Middle frontal gyrus (tissue), 1 donor: ENCODE measurements around the gene VAPB.

ENCODE experiments used
- DNase-seq: peaks from one replicate; pipeline ENCODE4 v3.0.0-alpha.2; 2015; ENCODE audit warnings: low spot score; ENCODE audit errors: extremely low spot score

The VAPB gene

DNA sequence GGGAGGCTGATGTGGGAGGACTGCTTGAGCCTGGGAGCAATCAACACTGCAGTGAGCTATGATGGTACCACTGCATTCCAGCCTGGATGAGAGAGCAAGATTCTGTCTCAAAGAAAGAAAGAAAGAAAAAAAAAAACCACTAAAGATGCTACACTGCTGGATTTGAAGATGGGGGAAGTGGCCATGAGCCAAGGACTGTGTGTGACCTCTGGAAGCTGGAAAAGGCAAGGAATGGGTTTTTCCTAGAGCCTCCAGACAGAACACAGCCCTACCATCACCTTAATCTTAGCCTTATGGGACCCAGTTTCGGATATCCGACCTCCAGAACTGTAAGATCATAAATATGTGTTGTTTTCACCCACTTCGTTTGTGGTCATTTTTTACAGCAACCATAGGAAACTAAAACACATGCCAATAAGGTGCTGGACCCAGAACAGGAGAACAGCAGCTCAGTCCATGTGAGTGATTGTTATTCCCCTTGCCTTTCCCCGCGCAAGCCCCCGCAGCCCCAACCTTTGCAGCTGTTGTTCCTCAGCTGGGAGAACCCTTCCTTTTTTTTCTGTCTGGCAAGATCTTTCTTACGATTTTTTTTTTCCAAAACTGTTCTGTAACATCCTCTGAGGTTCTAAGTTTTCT lies 11.1 kb upstream of the VAPB start:
- no peak for DNase-seq

DNA sequence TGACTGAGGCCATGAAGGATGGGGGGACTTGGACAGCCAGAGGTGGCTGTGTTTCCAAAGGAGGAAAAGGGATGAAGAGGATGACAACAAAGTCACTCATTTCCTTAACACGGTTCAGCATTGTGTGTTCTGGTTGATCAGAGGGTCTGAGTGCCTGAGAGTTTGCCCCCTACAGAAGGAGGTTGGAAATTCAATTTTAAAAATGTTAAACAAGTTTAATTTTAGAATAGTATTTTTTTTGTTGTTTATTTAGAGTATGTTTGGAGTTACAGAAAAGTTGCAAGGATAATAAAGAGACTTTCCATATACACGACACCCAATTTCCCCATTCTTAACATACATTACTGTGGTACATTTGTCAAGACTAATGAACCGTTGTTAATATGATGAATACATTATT lies 10.3 kb upstream of the VAPB start:
- no peak for DNase-seq

- DNase-seq: no peak
These were observed 7.4 kb upstream of the VAPB start for GRCh38 chr20:58381627-58382026.

GRCh38 chr20:58382096-58382495 lies 6.9 kb upstream of the VAPB start:
- no peak for DNase-seq

DNA sequence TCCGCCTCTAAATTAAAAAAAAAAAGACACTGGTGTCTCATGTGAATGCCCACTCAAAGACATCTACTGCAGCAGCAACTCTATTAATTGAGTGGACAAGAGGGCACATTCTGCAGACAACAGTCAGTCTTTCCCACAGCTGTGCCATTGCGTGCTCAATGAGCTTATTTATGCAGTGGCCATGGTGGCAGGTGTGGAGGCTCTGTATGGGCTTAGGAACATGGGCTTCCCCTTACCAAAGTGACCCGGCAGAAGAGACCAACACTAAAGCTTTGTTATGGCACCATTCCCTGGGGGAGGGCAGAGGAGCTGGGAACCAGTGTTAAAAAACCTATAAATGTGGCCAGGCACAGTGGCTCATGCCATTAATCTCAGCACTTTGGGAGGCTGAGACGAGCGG lies 4.2 kb upstream of the VAPB start:
- no peak for DNase-seq

DNA sequence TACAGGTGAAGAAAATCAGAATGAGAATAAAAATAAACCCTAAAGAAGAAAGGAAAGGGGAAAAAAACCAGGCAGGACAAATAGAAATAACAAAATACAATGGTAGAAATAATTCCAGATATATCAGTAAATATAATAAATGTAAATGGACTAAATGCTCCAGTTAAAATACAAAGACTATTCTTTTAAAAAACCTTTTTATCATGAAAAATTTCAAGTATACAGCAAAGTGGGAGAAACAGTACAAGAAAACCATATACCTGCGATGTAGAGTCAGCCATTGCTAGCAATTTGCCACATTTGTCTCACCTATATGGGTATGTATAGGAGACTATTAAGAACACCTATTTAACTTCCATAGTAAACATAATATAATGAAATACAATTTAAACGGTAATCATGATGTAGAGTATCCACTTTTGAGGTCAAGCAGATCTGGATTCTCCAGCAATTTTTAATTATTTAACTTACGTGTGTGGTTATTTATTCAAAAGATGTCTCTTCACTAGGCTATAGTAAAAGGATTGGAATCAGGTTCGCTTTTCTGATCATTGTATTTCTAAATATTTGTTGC lies 914 bp upstream of the VAPB start:
- no peak for DNase-seq

- no peak for DNase-seq
These were observed 417 bp downstream of the VAPB start for GRCh38 chr20:58389324-58389967.

GRCh38 chr20:58389968-58390658 lies 1.1 kb downstream of the VAPB start:
- no peak for DNase-seq

GRCh38 chr20:58390659-58391035 lies 1.6 kb downstream of the VAPB start:
- DNase-seq: no peak

DNA sequence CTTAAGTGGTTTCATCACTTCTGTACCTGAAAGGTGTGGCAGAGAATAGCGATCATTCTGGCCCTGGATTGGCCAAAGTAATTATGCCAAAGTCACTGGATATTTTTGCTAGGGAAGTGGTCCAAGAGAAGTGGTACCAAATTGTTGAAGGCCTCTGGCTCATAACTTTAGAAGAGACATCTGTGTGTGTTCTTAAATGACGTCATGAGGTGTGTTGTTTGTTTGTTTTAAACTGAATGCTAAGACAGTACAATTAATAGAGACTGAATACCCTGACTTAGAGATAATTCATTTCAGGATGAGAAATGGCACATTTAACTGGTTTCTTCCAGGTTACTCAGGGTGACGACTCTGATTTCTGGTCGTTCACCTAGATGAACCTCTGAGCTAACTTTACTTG lies 3.3 kb downstream of the VAPB start:
- DNase-seq: no peak

DNA sequence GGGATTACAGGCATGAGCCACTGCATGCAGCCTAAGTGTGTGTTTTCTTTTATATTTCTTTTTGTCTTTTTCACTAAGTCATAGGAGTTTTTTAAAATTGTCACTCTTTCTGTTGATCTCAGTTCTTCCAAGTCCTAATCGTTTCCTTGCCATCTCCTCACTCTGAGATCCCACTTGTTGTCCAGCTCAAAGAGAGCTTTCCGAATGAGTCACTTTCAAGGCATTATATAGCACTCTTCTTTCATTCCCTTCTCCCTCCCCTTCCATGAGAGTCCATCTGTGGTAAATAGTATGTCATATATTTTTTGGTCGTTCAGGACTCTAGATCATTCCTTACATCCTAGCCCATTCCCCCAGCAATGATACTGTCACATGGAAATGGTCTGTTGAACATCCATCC lies 4.3 kb downstream of the VAPB start:
- DNase-seq: no peak

DNA sequence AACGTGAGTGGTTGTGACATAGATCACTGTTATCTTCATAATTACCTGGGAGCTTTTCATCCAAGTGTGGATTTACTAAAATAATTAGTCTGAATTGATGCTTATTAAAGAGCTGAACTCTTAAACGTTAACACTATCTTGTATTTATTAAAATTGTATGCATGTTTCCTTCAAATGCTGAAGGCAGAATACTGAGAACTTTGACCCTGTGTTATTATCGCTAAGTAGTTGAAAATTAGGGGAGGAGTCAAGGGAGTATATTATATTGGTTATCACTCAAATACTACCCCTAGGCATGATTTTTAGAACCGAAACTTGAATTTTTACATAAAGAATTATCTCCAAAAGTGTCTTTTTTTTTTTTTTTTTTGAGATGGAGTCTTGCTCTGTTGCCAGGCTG lies 5.8 kb downstream of the VAPB start:
- no peak for DNase-seq

DNA sequence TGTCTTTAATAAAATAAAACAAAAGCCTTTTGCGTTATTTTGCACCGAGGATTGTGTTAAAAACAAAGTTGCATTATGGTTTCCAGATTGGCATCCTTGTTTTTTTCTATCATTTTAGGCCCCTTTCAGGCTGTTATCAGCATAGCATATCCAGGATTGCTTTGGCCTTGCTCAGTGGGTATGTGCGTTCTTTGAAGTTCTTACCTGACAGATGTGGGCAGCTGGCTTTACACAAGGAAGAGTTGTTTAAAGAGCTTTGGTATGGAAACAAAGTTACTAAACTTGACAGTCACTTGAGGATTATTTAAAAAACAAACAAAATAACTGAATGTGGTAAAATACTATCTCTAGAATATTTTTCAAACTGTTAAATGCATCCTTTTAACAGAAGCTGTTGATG lies 6.6 kb downstream of the VAPB start:
- no peak for DNase-seq

DNA sequence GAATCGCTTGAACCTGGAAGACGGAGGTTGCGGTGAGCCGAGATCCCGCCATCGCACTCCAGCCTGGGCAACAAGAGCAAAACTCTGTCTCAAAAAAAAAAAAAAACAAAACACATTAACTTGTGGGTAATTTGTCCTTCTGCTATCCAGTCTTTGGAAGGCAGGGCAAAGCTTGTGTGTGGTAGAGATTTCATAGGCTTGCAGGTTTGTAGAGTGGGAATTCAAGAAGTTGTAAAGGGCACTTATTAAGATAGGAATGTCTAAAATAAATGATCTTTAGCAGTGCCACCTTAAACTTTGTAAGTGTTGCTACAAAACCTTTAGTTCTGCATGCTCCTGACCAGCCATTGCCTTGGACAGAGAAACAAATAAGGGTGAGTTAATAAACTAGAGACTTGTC lies 8.4 kb downstream of the VAPB start:
- DNase-seq: no peak

DNA sequence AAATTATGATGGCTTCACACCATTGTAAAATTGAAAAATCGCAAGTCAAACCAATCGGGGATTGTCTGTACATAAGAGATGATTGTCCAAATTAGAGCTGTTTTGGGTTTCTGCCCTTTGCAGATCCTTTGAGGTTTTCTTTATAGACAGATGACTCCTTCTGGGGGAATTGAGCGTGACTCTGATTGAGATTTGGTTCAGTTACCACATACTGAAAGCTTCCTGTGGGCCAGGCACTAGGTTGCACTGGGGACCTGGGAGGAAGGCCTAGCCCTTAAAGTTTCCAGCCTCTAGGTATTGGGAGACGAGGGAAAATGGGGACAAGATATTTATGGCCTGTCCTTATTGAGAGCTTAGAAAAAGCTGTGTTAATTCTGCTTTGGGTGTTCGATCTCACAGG lies 9.2 kb downstream of the VAPB start:
- no peak for DNase-seq

DNA sequence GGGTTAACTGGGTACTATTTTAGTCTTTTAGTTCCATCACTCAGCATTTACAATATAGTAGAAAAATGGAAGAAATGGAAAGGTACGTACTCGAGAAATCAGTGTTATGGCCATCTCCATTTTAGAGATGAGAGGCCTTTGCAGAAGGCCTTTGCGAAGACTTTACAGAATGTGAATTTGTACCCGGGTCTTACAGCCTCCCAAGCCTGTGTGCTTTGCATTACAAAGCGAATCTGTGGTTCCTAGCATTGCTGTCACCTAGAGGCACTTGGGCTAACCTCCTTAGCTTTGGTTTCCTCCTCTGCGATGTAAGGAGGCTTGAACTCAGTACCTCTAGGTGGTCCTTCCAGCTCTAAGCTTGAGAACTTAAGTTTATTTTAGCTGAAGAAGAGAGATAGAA lies 10.9 kb downstream of the VAPB start:
- no peak for DNase-seq

GRCh38 chr20:58401162-58401561 lies 12.1 kb downstream of the VAPB start:
- no peak for DNase-seq

- DNase-seq: no peak
These were observed 13.3 kb downstream of the VAPB start for GRCh38 chr20:58402305-58402704.

DNA sequence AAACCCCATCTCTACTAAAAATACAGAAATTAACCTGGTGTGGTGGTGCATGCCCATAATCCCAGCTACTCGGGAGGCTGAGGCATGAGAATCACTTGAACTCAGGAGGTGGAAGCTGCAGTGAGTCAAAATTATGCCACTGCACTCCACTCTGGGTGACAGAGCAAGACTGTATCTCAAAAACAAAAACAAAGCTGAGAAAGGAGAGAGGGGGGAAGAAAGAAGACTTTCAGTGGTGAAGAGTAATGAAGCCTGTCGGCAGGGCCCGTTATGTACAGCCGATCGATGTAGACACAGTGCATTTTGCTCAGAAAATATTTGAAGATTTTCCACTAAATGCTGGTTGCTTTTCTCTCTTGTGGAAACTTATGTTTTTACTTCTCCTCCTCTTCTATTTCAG lies 13.8 kb downstream of the VAPB start:
- DNase-seq: no peak

DNA sequence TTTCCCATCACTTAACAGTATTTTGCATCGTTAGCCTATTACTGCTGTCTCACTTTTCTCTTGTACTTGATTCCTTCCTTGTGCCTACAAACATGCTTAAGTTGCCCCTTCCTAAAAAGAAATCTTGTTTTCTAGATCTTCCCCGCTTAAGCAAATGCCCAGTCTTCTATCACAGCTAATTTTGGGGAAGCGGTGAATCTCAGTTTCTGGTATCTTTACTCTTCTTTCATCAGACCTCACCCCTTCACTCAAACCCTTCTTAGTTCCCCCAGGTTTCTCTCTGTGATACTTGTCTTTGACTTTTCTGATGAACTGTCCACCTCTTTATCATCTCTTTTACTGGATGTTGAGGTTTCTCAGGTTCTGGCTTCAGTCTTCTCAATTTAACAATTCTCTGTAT lies 14.2 kb downstream of the VAPB start:
- no peak for DNase-seq

- DNase-seq: no peak
These were observed 16.7 kb downstream of the VAPB start for GRCh38 chr20:58405504-58406291.
